A375 (cell line): ENCODE data around the gene PRIMA1. TPM values are rescaled to one million over a fixed set of nuclear protein-coding genes. Genes with fewer than 3 reads are reported as not detected.

Experiments
- total RNA-seq: library from RNA; depleted of rRNA; stranded (reverse); fragments of >200 nt; shearing (Covaris generic); gene quantifications from 2 replicates; pipeline ENCODE4 v1.2.3, GENCODE V29; 2014; rRNA removed

The PRIMA1 gene
- 0.08 TPM in 1 of 2 replicates, not detected in the other for total RNA-seq

GRCh38 chr14:93788293-93788542, at the start of gene PRIMA1:
PRIMA1 (minus strand) TSS chr14:93788485; CDS start chr14:93787718, 767 bp downstream.

Other genes with a start within 250 kb of the PRIMA1 start
- gene FAM181A, start 138.9 kb upstream of the PRIMA1 start, total RNA-seq = not detected in 2 replicates
- not detected in 2 replicates for gene ASB2, start 188.1 kb upstream of the PRIMA1 start, total RNA-seq
- gene CCDC197, start 208.8 kb upstream of the PRIMA1 start, total RNA-seq = not detected in 2 replicates
- 1.3 and 1.4 TPM in 2 replicates for gene OTUB2, start 237.9 kb upstream of the PRIMA1 start, total RNA-seq